IMR-90 (cell line): ENCODE results near the gene CPED1. TPM values are rescaled to one million over a fixed set of nuclear protein-coding genes. Genes with fewer than 3 reads are reported as not detected.

Experiments used
- CEBPB ChIP-seq: IDR thresholded peaks from 2 replicates; pipeline ENCODE4 v1.6.1; 2012; ENCODE audit warnings: low read depth, low read length, improper control_type of control experiment
- polyA plus RNA-seq, 3 experiments: library from polyadenylated mRNA; depleted of rRNA; stranded (reverse); fragments of >200 nt; gene quantifications; 2 replicates each; pipeline ENCODE4 v1.2.3, GENCODE V29; 2012; ENCODE audit warnings: low replicate concordance in 1 of 3
- total RNA-seq: library from RNA; depleted of rRNA; stranded (reverse); fragments of >200 nt; gene quantifications from 2 replicates; pipeline ENCODE4 v1.2.3, GENCODE V29; 2012
- TF ChIP-seq, protein P1 (sequence below): fragments of 150-350 bp; IDR thresholded peaks from 2 replicates; pipeline ENCODE4 v1.6.1; 2016; ENCODE audit warnings: low read depth, mild to moderate bottlenecking, low read length, moderate library complexity, borderline replicate concordance

CPED1 gene
- total and polyA plus RNA-seq, 2 of the 4 experiments (the other 2 are of a cell fraction) = 31.2 to 96.8 TPM

DNA sequence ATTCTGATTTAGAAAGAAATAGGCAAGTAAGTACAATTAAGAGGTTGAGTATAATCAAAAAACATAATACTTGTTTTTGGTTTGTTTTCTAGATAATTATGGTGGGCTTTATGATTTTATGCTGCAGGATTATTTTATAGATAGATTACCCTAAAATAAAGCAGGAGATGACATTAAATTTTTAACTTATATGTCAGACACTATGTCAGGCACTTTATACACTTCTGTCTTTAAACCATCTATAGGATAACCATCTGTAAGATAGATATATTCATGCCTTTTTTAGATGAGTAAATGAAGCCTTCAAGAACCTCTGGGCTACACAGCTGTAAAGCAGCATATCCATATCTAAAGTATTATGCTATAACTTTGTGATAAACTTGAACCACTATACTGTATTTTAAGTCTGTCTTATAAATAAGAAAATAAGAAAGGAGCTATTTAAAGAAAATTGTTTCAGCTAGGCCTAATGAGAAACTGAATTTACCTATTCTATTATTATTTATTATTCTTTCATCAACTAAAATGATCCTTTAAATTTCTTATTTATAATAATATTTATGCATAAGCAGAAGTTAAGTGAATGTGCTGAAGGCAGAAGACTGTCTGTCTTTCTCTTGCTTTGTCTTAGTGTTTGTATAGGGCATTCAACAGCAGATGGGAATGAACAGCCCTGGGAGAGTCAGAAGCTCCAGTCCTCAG, 94.0 kb downstream of the CPED1 start (continued):
- TF ChIP-seq, protein P1, sequence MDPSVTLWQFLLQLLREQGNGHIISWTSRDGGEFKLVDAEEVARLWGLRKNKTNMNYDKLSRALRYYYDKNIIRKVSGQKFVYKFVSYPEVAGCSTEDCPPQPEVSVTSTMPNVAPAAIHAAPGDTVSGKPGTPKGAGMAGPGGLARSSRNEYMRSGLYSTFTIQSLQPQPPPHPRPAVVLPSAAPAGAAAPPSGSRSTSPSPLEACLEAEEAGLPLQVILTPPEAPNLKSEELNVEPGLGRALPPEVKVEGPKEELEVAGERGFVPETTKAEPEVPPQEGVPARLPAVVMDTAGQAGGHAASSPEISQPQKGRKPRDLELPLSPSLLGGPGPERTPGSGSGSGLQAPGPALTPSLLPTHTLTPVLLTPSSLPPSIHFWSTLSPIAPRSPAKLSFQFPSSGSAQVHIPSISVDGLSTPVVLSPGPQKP = no peak
- TF ChIP-seq CEBPB = no peak
